ENCODE measurements around the gene DCC.

DCC gene

DNA sequence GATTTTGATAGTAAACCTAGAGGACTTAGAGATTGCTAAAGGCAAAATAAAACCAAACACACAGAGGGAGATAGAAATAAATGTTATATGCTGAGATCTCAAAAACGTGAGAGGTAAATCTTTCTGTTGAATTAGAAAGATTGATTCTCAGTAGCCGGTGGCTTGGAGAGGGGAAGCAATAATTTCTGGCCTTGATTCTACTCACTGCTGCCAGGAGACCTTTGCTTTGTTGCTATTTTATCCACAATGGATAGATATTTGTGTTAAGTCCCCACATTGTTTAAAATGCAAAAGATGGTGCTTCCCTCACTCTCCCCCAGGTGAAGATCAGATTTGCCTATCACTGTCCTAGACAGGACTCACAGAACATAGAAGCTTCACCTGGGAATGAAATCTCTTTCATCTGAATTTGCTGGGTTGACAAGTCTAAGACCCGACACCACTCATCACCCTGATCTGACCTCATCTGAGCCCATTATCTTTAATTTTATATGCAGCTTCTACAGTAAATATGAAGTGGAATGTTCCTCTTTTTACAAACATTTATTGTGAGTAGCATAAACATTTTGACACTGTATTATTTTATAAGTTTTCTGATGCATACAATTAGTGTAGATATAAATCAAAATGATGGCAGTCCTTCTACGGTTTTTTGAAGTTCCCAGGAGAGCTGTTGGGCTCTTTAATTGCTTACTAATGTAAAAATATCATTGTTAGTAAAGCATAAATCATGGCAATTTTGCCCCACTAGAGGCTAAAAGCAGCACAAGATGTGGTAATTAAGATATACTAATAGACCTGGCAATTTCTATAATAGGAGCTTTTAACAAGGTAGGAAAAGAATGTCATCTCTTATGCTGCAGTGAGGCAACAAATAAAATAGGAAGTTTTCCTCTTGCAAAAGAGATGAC lies 149.7 kb downstream of the DCC start:
- Mint-ChIP-seq H3K27me3 (no peaks in the 10 kb centered on the region), H3K36me3 (ENCODE audit: insufficient read depth) (peaks cover 3% of the 10 kb centered on the region)
- no peak for ATAC-seq (replicated peaks; ENCODE audit: extremely low read depth, poor library complexity, severe bottlenecking)

DNA sequence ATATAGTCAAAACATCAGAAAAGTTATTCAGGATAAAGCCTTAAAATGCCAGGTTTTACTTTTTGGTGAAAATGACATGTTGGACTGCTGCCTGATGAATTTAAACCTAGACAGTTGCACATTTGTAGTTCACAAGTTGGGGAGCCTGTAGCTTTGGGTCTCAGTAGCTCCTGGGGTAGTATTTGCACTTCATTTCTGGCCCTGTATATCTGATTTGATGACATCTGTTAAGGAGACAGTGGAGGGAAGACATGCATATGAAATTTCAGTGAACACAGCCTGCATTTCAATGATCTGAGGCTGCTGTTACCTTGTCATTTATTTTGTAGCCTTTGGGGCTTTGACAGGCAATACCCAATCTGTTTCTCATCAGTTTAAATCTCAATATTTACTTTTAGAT lies 156.4 kb downstream of the DCC start:
- Mint-ChIP-seq H3K27me3 (no peaks in the 10 kb centered on the region), H3K27ac (ENCODE audit: low read depth) (no peak overlapping the region), H3K4me1 (no peaks in the 10 kb centered on the region), H3K36me3 (ENCODE audit: insufficient read depth) (no peaks in the 10 kb centered on the region), H3K4me3 (no peak overlapping the region), H3K9me3 (no peaks in the 10 kb centered on the region)
- DNase-seq (ENCODE audit: low spot score in 2 of 2): no peak
- ATAC-seq (replicated peaks; ENCODE audit: extremely low read depth, poor library complexity, severe bottlenecking): no peak

More for the DNA sequence above, 149.7 kb downstream of the DCC start:
- DNase-seq (ENCODE audit: low spot score in 2 of 2): no peak
- H3K4me3 Mint-ChIP-seq: no peak overlapping the region
- peaks cover 4% of the 10 kb centered on the region for H3K9me3 Mint-ChIP-seq
- H3K4me1 Mint-ChIP-seq: no peaks in the 10 kb centered on the region
- H3K27ac Mint-ChIP-seq (ENCODE audit: low read depth): no peak overlapping the region

GRCh38 chr18:52499016-52499415 lies 159.0 kb downstream of the DCC start:
- Mint-ChIP-seq H3K36me3 (ENCODE audit: insufficient read depth) (no peaks in the 10 kb centered on the region), H3K9me3 (peaks cover 5% of the 10 kb centered on the region), H3K4me1 (no peaks in the 10 kb centered on the region), H3K27ac (ENCODE audit: low read depth) (no peak overlapping the region), H3K27me3 (no peaks in the 10 kb centered on the region), H3K4me3 (no peak overlapping the region)
- ATAC-seq (replicated peaks; ENCODE audit: extremely low read depth, poor library complexity, severe bottlenecking): no peak
- DNase-seq (ENCODE audit: low spot score in 2 of 2): no peak

- Mint-ChIP-seq H3K4me1 (no peaks in the 10 kb centered on the region), H3K27me3 (no peaks in the 10 kb centered on the region), H3K9me3 (peaks cover 5% of the 10 kb centered on the region), H3K36me3 (ENCODE audit: insufficient read depth) (no peaks in the 10 kb centered on the region), H3K27ac (ENCODE audit: low read depth) (no peak overlapping the region), H3K4me3 (no peak overlapping the region)
- DNase-seq (ENCODE audit: low spot score in 2 of 2): no peak
- no peak for ATAC-seq (replicated peaks; ENCODE audit: extremely low read depth, poor library complexity, severe bottlenecking)
Measured at GRCh38 chr18:52499644-52500043, 159.6 kb downstream of the DCC start.

DNA sequence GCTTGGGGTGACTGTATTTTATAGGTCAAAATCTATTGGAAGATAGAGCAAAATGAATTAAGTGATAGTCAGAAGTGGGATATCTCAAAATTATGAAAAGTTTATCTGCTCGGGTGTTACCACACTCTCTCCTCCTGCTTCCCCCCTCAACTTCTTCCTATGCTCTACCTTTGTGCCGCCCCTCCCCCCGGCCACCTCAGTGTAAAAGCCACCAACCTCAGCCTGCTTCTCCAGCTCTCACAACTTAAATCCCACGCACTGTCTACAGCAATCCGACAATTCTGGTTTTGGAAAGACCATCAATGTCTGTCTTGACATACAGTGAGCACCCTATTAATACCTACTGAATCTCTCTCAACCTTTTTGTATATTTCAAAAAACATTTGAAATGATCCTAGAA lies 164.6 kb downstream of the DCC start:
- no peak for DNase-seq (ENCODE audit: low spot score in 2 of 2)
- peaks cover 5% of the 10 kb centered on the region for H3K9me3 Mint-ChIP-seq
- no peaks in the 10 kb centered on the region for H3K36me3 Mint-ChIP-seq (ENCODE audit: insufficient read depth)
- no peak for ATAC-seq (replicated peaks; ENCODE audit: extremely low read depth, poor library complexity, severe bottlenecking)
- H3K4me1 Mint-ChIP-seq: no peaks in the 10 kb centered on the region
- no peaks in the 10 kb centered on the region for H3K27me3 Mint-ChIP-seq
- no peak overlapping the region for H3K4me3 Mint-ChIP-seq
- H3K27ac Mint-ChIP-seq (ENCODE audit: low read depth): no peak overlapping the region

DNA sequence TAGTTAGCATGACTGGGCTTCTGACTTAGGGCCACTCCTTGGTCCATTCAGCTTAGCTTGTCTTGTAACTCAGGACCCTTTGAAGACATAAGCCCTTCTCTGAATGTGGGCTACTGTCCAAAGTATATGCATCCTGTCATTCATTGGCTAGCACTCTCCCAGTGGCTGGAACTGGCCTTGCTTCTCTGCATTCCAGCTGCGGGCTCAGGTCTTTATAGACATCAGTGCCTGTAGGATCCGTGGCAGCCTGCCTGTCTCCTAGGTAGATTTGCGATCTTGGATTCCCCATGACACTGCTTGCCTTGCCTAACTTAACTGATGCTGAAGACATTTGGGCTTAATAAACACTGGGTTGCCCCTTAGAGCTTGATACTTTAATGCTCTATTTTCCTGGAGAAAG lies 170.1 kb downstream of the DCC start:
- H3K9me3 Mint-ChIP-seq: no peaks in the 10 kb centered on the region
- no peak overlapping the region for H3K27ac Mint-ChIP-seq (ENCODE audit: low read depth)
- H3K4me1 Mint-ChIP-seq: no peaks in the 10 kb centered on the region
- no peaks in the 10 kb centered on the region for H3K36me3 Mint-ChIP-seq (ENCODE audit: insufficient read depth)
- H3K4me3 Mint-ChIP-seq: no peak overlapping the region
- DNase-seq (ENCODE audit: low spot score in 2 of 2): no peak
- no peak for ATAC-seq (replicated peaks; ENCODE audit: extremely low read depth, poor library complexity, severe bottlenecking)
- H3K27me3 Mint-ChIP-seq: no peaks in the 10 kb centered on the region

GRCh38 chr18:52518086-52518485 lies 178.1 kb downstream of the DCC start:
- no peak overlapping the region for H3K27ac Mint-ChIP-seq (ENCODE audit: low read depth)
- no peaks in the 10 kb centered on the region for H3K27me3 Mint-ChIP-seq
- H3K4me3 Mint-ChIP-seq: no peak overlapping the region
- H3K4me1 Mint-ChIP-seq: no peaks in the 10 kb centered on the region
- no peaks in the 10 kb centered on the region for H3K9me3 Mint-ChIP-seq
- DNase-seq (ENCODE audit: low spot score in 2 of 2): no peak
- ATAC-seq (replicated peaks; ENCODE audit: extremely low read depth, poor library complexity, severe bottlenecking): no peak
- H3K36me3 Mint-ChIP-seq (ENCODE audit: insufficient read depth): no peaks in the 10 kb centered on the region

DNA sequence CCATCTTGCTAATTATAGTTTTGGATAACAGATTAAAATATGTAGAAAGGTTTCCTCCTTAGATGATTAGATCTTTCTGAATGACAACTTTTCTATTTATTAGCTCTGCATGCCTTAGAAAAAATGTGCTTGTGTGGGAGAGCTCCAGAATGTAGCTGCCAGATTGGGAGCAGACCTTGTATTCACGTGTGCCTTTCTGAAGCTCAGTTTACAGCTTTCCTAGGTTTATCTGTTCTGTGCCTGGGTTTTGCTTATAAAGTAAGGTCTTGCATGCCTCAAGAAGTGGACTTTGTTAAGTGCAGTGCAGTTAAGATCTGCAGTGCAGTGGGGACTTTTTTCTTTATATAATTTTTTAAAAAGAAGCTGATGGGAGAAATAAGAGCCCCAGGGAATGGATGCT lies 179.0 kb downstream of the DCC start:
- H3K4me3 Mint-ChIP-seq: no peak overlapping the region
- no peaks in the 10 kb centered on the region for H3K27me3 Mint-ChIP-seq
- ATAC-seq (replicated peaks; ENCODE audit: extremely low read depth, poor library complexity, severe bottlenecking) (no peak), DNase-seq (ENCODE audit: low spot score in 2 of 2) (no peak)
- no peaks in the 10 kb centered on the region for H3K36me3 Mint-ChIP-seq (ENCODE audit: insufficient read depth)
- no peaks in the 10 kb centered on the region for H3K9me3 Mint-ChIP-seq
- H3K4me1 Mint-ChIP-seq: no peaks in the 10 kb centered on the region
- no peak overlapping the region for H3K27ac Mint-ChIP-seq (ENCODE audit: low read depth)

DNA sequence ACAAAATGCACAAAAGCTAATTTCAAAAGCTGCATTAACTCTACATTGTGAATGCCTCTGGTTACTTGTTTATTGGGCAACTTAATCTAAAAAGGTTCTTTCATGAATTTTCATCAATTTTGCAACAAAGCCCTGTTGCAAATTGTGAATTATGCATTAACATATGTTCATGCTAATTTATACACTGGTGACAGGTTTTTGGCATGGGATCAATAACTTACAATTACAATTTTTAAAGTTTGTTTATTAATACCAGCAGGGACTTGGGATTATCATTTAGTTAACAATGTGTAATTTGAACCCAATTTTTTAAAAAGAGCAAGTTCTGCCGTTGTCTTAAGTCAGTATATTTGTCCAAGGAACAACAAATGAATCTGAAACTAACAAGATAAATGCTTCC lies 183.6 kb downstream of the DCC start:
- H3K27me3 Mint-ChIP-seq: no peaks in the 10 kb centered on the region
- peaks cover 5% of the 10 kb centered on the region for H3K9me3 Mint-ChIP-seq
- DNase-seq (ENCODE audit: low spot score in 2 of 2): no peak
- ATAC-seq (replicated peaks; ENCODE audit: extremely low read depth, poor library complexity, severe bottlenecking): no peak
- no peaks in the 10 kb centered on the region for H3K4me1 Mint-ChIP-seq
- H3K27ac Mint-ChIP-seq (ENCODE audit: low read depth): no peak overlapping the region
- no peak overlapping the region for H3K4me3 Mint-ChIP-seq
- no peaks in the 10 kb centered on the region for H3K36me3 Mint-ChIP-seq (ENCODE audit: insufficient read depth)

- no peaks in the 10 kb centered on the region for H3K27me3 Mint-ChIP-seq
- H3K9me3 Mint-ChIP-seq: peaks cover 6% of the 10 kb centered on the region
- no peaks in the 10 kb centered on the region for H3K36me3 Mint-ChIP-seq (ENCODE audit: insufficient read depth)
- no peak for ATAC-seq (replicated peaks; ENCODE audit: extremely low read depth, poor library complexity, severe bottlenecking)
- H3K4me1 Mint-ChIP-seq: no peaks in the 10 kb centered on the region
- H3K27ac Mint-ChIP-seq (ENCODE audit: low read depth): no peak overlapping the region
- no peak for DNase-seq (ENCODE audit: low spot score in 2 of 2)
- no peak overlapping the region for H3K4me3 Mint-ChIP-seq
Measured at GRCh38 chr18:52531836-52532235, 191.8 kb downstream of the DCC start.

- no peaks in the 10 kb centered on the region for H3K4me1 Mint-ChIP-seq
- H3K36me3 Mint-ChIP-seq (ENCODE audit: insufficient read depth): no peaks in the 10 kb centered on the region
- no peak for DNase-seq (ENCODE audit: low spot score in 2 of 2)
- no peaks in the 10 kb centered on the region for H3K27me3 Mint-ChIP-seq
- peaks cover 12% of the 10 kb centered on the region for H3K9me3 Mint-ChIP-seq
- H3K4me3 Mint-ChIP-seq: no peak overlapping the region
- no peak for ATAC-seq (replicated peaks; ENCODE audit: extremely low read depth, poor library complexity, severe bottlenecking)
- H3K27ac Mint-ChIP-seq (ENCODE audit: low read depth): no peak overlapping the region
Measured at GRCh38 chr18:52536039-52536438, 196.0 kb downstream of the DCC start.

DNA sequence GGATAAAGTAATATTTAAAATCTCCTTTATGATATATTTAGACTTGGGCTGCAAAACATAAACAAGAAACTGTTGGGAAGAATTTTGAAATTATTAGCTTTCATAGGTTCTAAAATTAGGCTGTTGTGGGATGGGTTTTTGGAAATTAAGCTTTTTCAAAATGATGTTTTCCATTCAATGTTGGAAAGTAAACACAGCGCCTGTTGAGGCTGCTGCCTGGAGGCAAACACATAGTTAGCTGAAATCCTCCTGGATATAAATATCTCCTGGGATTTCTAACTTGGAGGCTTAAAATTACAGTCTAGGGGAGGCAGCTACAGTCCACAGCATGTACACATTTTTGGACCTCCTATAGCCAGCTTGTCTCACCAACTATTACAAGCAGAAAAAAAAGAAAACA lies 197.3 kb downstream of the DCC start:
- ATAC-seq (replicated peaks; ENCODE audit: extremely low read depth, poor library complexity, severe bottlenecking) (no peak), DNase-seq (ENCODE audit: low spot score in 2 of 2) (no peak)

GRCh38 chr18:52541056-52541455 lies 201.1 kb downstream of the DCC start:
- no peak overlapping the region for H3K4me3 Mint-ChIP-seq
- H3K27me3 Mint-ChIP-seq: no peaks in the 10 kb centered on the region
- H3K27ac Mint-ChIP-seq (ENCODE audit: low read depth): no peak overlapping the region
- DNase-seq (ENCODE audit: low spot score in 2 of 2): no peak
- ATAC-seq (replicated peaks; ENCODE audit: extremely low read depth, poor library complexity, severe bottlenecking): no peak
- no peaks in the 10 kb centered on the region for H3K4me1 Mint-ChIP-seq
- no peaks in the 10 kb centered on the region for H3K36me3 Mint-ChIP-seq (ENCODE audit: insufficient read depth)
- peaks cover 20% of the 10 kb centered on the region for H3K9me3 Mint-ChIP-seq

More for the DNA sequence above, 197.3 kb downstream of the DCC start:
- H3K36me3 Mint-ChIP-seq (ENCODE audit: insufficient read depth): no peaks in the 10 kb centered on the region
- H3K27me3 Mint-ChIP-seq: no peaks in the 10 kb centered on the region
- no peak overlapping the region for H3K27ac Mint-ChIP-seq (ENCODE audit: low read depth)
- H3K4me3 Mint-ChIP-seq: no peak overlapping the region
- H3K4me1 Mint-ChIP-seq: no peaks in the 10 kb centered on the region
- H3K9me3 Mint-ChIP-seq: peaks cover 12% of the 10 kb centered on the region

Measured in central memory CD8-positive, alpha-beta T cell (primary cell).